ENCODE measurements around the gene MAPK14. TPM values are rescaled to one million over a fixed set of nuclear protein-coding genes. Genes with fewer than 3 reads are reported as not detected.

Gene MAPK14
- total and polyA plus RNA-seq, 2 experiments from 2014 or later: 26.8 to 45.0 TPM

DNA sequence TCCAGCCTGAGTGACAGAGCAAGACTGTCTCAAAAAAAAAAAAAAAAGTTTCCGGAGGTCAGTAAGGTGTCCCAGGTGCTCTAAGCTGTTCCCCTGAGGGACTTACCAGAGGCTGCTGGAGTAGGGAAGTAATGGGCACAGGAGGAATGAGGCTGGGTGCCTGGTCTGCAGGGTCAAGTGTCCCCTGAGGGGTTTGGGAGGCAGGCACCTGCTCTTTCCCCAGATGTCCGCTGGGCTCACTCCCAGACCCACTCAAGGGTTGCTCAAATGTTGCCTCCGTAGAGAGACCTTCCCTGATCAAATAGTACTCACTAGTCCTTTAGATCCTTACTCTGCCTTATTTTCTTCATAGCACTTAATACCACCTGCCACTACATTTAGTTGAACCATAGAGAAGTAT, 97.3 kb downstream of the MAPK14 start:
- no peaks in the 10 kb centered on the region for H3K36me3 ChIP-seq (ENCODE audit: low read depth)
- no peaks in the 10 kb centered on the region for H3K27me3 ChIP-seq (replicated peaks; ENCODE audit: insufficient read depth)
- H3K9me2 ChIP-seq (ENCODE audit: insufficient read depth): no peaks in the 10 kb centered on the region
- no peaks in the 10 kb centered on the region for H3K79me2 ChIP-seq (ENCODE audit: insufficient read depth)
- no peak overlapping the region for H3K4me2 ChIP-seq (ENCODE audit: unreplicated experiment)
- DNase-seq: no peak
- 79 to 86% methylated on average over 3 of the region's 3 CpGs for WGBS, 2 experiments (ENCODE audit: low coverage in 1 of 2, low lambda C conversion rate in 2 of 2, missing lambda C conversion rate in 2 of 2)
- H3K9me3 ChIP-seq (ENCODE audit: low read depth): no peaks in the 10 kb centered on the region
- peaks cover 17% of the 10 kb centered on the region; the same call in 1 of the 2 replicates for H3F3A ChIP-seq (ENCODE audit: insufficient read depth)
- peaks cover 34% of the 10 kb centered on the region for H3K4me1 ChIP-seq (ENCODE audit: insufficient read depth)
- in situ Hi-C loops (cut with MboI): loop anchor here (10.0 kb wide), 1 partner anchor 240 kb away; no protein-coding TSS in a partner anchor
- no peak overlapping the region for H3K9ac ChIP-seq
- no peak for TF ChIP-seq EZH2 (IDR thresholded peaks at IDR 0.05; ENCODE audit: insufficient read depth, poor library complexity, severe bottlenecking)
- TF ChIP-seq EZH2phosphoT487 (IDR thresholded peaks at IDR 0.05; ENCODE audit: insufficient read depth, low read depth): no peak
- no peak overlapping the region for H2AFZ ChIP-seq
- H3K27ac ChIP-seq: no peak overlapping the region
- H3K4me3 ChIP-seq: no peak overlapping the region
- no peaks in the 10 kb centered on the region for H4K20me1 ChIP-seq (ENCODE audit: insufficient read depth)

DNA sequence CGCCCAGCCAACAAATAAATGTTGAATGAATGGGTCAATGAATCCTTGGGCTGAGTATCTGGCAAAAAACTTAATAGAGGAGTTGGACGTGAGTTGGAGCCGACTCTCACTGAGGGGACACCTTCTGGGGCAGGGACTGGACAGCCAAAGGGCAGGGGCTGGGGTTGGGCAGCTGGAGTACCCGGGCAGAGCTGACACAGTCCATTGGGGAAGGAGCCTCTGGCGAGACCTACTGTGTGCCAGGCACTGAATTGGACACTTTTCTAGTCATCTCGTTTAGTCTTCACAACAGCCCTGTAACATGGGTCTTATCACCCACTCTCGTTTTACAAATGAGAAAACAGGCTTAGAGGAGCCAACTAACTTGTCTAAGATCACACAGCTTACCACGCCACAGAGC, 98.0 kb downstream of the MAPK14 start:
- no peaks in the 10 kb centered on the region for H3K36me3 ChIP-seq (ENCODE audit: low read depth)
- H3K9me2 ChIP-seq (ENCODE audit: insufficient read depth): no peaks in the 10 kb centered on the region
- H3K9ac ChIP-seq: no peak overlapping the region
- no peak overlapping the region for H3K4me2 ChIP-seq (ENCODE audit: unreplicated experiment)
- no peak for DNase-seq
- TF ChIP-seq EZH2phosphoT487 (IDR thresholded peaks at IDR 0.05; ENCODE audit: insufficient read depth, low read depth): no peak
- no peak for TF ChIP-seq EZH2 (IDR thresholded peaks at IDR 0.05; ENCODE audit: insufficient read depth, poor library complexity, severe bottlenecking)
- no peak overlapping the region for H2AFZ ChIP-seq
- no peak overlapping the region for H3K4me3 ChIP-seq
- no peak overlapping the region for H3K27ac ChIP-seq
- no peaks in the 10 kb centered on the region for H4K20me1 ChIP-seq (ENCODE audit: insufficient read depth)
- H3K9me3 ChIP-seq (ENCODE audit: low read depth): no peaks in the 10 kb centered on the region
- H3F3A ChIP-seq (ENCODE audit: insufficient read depth): peaks cover 18% of the 10 kb centered on the region; the same call in 1 of the 2 replicates
- H3K4me1 ChIP-seq (ENCODE audit: insufficient read depth): peaks cover 37% of the 10 kb centered on the region
- no peaks in the 10 kb centered on the region for H3K79me2 ChIP-seq (ENCODE audit: insufficient read depth)
- WGBS, 2 experiments (ENCODE audit: low coverage in 1 of 2, low lambda C conversion rate in 2 of 2, missing lambda C conversion rate in 2 of 2): 75 to 80% methylated on average over 8 of the region's 8 CpGs
- in situ Hi-C loops (cut with MboI): loop anchor here (10.0 kb wide), 1 partner anchor 239 kb away; no protein-coding TSS in a partner anchor
- H3K27me3 ChIP-seq (replicated peaks; ENCODE audit: insufficient read depth): no peaks in the 10 kb centered on the region

GRCh38 chr6:36126121-36126520, 98.5 kb downstream of the MAPK14 start:
- H3K79me2 ChIP-seq (ENCODE audit: insufficient read depth): no peaks in the 10 kb centered on the region
- TF ChIP-seq EZH2 (IDR thresholded peaks at IDR 0.05; ENCODE audit: insufficient read depth, poor library complexity, severe bottlenecking) (no peak), EZH2phosphoT487 (IDR thresholded peaks at IDR 0.05; ENCODE audit: insufficient read depth, low read depth) (no peak)
- H3K27ac ChIP-seq: no peak overlapping the region
- no peaks in the 10 kb centered on the region for H3K9me3 ChIP-seq (ENCODE audit: low read depth)
- 81 to 85% methylated on average over 2 of the region's 2 CpGs for WGBS, 2 experiments (ENCODE audit: low coverage in 1 of 2, low lambda C conversion rate in 2 of 2, missing lambda C conversion rate in 2 of 2)
- no peak overlapping the region for H3K4me2 ChIP-seq (ENCODE audit: unreplicated experiment)
- peaks cover 18% of the 10 kb centered on the region; the same call in 1 of the 2 replicates for H3F3A ChIP-seq (ENCODE audit: insufficient read depth)
- H3K27me3 ChIP-seq (replicated peaks; ENCODE audit: insufficient read depth): no peaks in the 10 kb centered on the region
- H2AFZ ChIP-seq: no peak overlapping the region
- no peak for DNase-seq
- H3K9ac ChIP-seq: no peak overlapping the region
- H3K4me3 ChIP-seq: no peak overlapping the region
- peaks cover 34% of the 10 kb centered on the region for H3K4me1 ChIP-seq (ENCODE audit: insufficient read depth)
- no peaks in the 10 kb centered on the region for H4K20me1 ChIP-seq (ENCODE audit: insufficient read depth)
- in situ Hi-C loops (cut with MboI): loop anchor here (10.0 kb wide), 1 partner anchor 239 kb away; no protein-coding TSS in a partner anchor
- no peaks in the 10 kb centered on the region for H3K9me2 ChIP-seq (ENCODE audit: insufficient read depth)
- no peaks in the 10 kb centered on the region for H3K36me3 ChIP-seq (ENCODE audit: low read depth)

GRCh38 chr6:36126553-36127458, 99.2 kb downstream of the MAPK14 start:
- Histone ChIP-seq H4K20me1 (ENCODE audit: insufficient read depth) (no peaks in the 10 kb centered on the region), H3K9me3 (ENCODE audit: low read depth) (no peaks in the 10 kb centered on the region), H3K27me3 (replicated peaks; ENCODE audit: insufficient read depth) (no peaks in the 10 kb centered on the region), H3K27ac (peak overlapping the region; percentile 82), H3F3A (ENCODE audit: insufficient read depth) (peaks cover 18% of the 10 kb centered on the region; the same call in 1 of the 2 replicates), H3K9me2 (ENCODE audit: insufficient read depth) (no peaks in the 10 kb centered on the region), H3K4me2 (ENCODE audit: unreplicated experiment) (peak overlapping the region; percentile 6), H2AFZ (peak overlapping the region; percentile 35; the same call in 1 of the 2 replicates), H3K9ac (peak overlapping the region; percentile 42; the same call in 1 of the 2 replicates), H3K4me3 (no peak overlapping the region), H3K36me3 (ENCODE audit: low read depth) (no peaks in the 10 kb centered on the region), H3K79me2 (ENCODE audit: insufficient read depth) (no peaks in the 10 kb centered on the region), H3K4me1 (ENCODE audit: insufficient read depth) (peaks cover 38% of the 10 kb centered on the region)
- peak; percentile 71 for DNase-seq
- in situ Hi-C loops (cut with MboI): loop anchor here (10.0 kb wide), 1 partner anchor 238 kb away; no protein-coding TSS in a partner anchor
- TF ChIP-seq EZH2phosphoT487 (IDR thresholded peaks at IDR 0.05; ENCODE audit: insufficient read depth, low read depth) (no peak), EZH2 (IDR thresholded peaks at IDR 0.05; ENCODE audit: insufficient read depth, poor library complexity, severe bottlenecking) (no peak)
- WGBS, 2 experiments (ENCODE audit: low coverage in 1 of 2, low lambda C conversion rate in 2 of 2, missing lambda C conversion rate in 2 of 2): 73% methylated on average over 10 of the region's 10 CpGs

All from GM23248 (cell line).